Effector memory CD4-positive, alpha-beta T cell (primary cell): ENCODE results near the gene ITLN2.
"Not testable (repeated sequence)": the region's sequence is repeated elsewhere in the genome, so short reads cannot be mapped to it uniquely, and the experiment has no call there.

ENCODE experiments used
- DNase-seq, 3 donors: peaks; one replicate each; pipeline ENCODE4 v3.0.0-alpha.2; 2020
- H3K27ac ChIP-seq: 2 replicates; pipeline ENCODE4 v1.7.0; 2013; ENCODE audit warnings: mild to moderate bottlenecking, low read length, moderate library complexity; ENCODE audit not compliant: insufficient read depth, poor library complexity, severe bottlenecking
- H3K27me3 ChIP-seq: replicated peaks from 2 replicates; pipeline ENCODE4 v1.7.0; 2013; ENCODE audit warnings: mild to moderate bottlenecking, low read length; ENCODE audit not compliant: insufficient read depth, control insufficient read depth, poor library complexity, severe bottlenecking
- H3K36me3 ChIP-seq: 2 replicates; pipeline ENCODE4 v1.7.0; 2013; ENCODE audit warnings: mild to moderate bottlenecking, low read length, moderate library complexity; ENCODE audit not compliant: control insufficient read depth, insufficient read depth
- H3K4me1 ChIP-seq: 2 replicates; pipeline ENCODE4 v1.7.0; 2013; ENCODE audit warnings: low read length, mild to moderate bottlenecking; ENCODE audit not compliant: control insufficient read depth, insufficient read depth, poor library complexity, severe bottlenecking
- H3K4me3 ChIP-seq: 2 replicates; pipeline ENCODE4 v1.7.0; 2013; ENCODE audit warnings: low read length, low read depth, mild to moderate bottlenecking; ENCODE audit not compliant: insufficient read depth, poor library complexity, severe bottlenecking
- H3K9me3 ChIP-seq: 2 replicates; pipeline ENCODE4 v1.7.0; 2013; ENCODE audit warnings: mild to moderate bottlenecking, low read length, moderate library complexity; ENCODE audit not compliant: control insufficient read depth

The ITLN2 gene

GRCh38 chr1:160942926-160943325 is 11.7 kb downstream of the ITLN2 start:
- Histone ChIP-seq H3K27ac (no peak overlapping the region), H3K9me3 (no peaks in the 10 kb centered on the region), H3K36me3 (no peaks in the 10 kb centered on the region), H3K27me3 (no peaks in the 10 kb centered on the region), H3K4me1 (no peaks in the 10 kb centered on the region), H3K4me3 (no peak overlapping the region)
- no peak for DNase-seq

- H3K9me3 ChIP-seq, H3K4me1 ChIP-seq, H3K27ac ChIP-seq, H3K27me3 ChIP-seq, H3K36me3 ChIP-seq, H3K4me3 ChIP-seq, DNase-seq: not testable (repeated sequence)
These were observed 17.9 kb downstream of the ITLN2 start for GRCh38 chr1:160936666-160937065.

- DNase-seq: no peak
- H3K4me1 ChIP-seq: no peaks in the 10 kb centered on the region
- no peak overlapping the region for H3K27ac ChIP-seq
- no peaks in the 10 kb centered on the region for H3K36me3 ChIP-seq
- no peak overlapping the region for H3K4me3 ChIP-seq
- no peaks in the 10 kb centered on the region for H3K27me3 ChIP-seq
- no peaks in the 10 kb centered on the region for H3K9me3 ChIP-seq
These were observed 18.9 kb downstream of the ITLN2 start for GRCh38 chr1:160935527-160936258.

DNA sequence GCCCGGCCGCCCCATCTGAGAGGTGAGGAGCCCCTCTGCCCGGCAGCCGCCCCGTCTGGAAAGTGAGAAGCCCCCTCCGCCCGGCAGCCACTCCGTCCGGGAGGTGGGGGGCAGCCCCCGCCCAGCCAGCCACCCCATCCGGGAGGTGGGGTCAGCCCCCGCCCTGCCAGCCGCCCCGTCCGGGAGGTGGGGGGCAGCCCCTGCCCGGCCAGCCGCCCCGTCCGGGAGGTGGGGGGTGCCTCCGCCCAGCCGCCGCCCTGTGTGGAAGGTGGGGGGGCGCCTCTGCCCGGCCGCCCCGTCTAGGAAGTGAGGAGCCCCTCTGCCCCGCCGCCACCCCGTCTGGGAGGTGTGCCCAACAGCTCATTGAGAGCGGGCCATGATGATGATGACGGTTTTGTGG is 21.3 kb downstream of the ITLN2 start:
- H3K36me3 ChIP-seq, H3K27ac ChIP-seq, H3K27me3 ChIP-seq, DNase-seq, H3K4me3 ChIP-seq, H3K9me3 ChIP-seq, H3K4me1 ChIP-seq: not testable (repeated sequence)

DNA sequence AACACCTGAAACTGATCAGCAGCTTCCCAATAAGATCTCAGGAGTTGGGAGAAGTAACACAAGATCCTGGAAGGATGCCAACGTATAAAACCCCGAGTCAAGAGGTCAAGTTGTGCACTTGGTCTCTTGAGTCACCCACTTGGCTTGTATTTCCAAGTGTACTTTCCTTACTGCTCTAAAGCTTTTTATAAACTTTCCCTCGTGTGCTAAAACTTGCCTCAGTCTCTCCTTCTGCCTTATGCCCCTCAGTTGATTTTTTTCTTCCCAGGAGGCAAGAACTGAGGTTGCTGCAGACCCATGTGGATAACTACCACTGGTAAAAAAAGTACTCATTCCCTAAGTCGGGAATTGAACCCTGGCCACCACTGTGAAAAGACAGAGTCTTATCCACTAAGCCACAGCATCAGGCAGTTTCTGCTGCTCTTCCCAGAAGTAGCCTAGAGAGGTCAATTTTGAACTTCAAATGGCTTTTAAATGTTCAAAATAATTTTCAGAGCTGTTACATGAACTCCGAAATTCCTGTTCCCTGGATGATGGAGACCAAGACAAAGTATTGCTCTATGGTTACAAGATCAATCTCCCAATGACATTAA is 28.9 kb downstream of the ITLN2 start:
- Histone ChIP-seq H3K4me3 (no peak overlapping the region), H3K36me3 (no peaks in the 10 kb centered on the region), H3K4me1 (no peaks in the 10 kb centered on the region), H3K9me3 (no peaks in the 10 kb centered on the region), H3K27me3 (no peaks in the 10 kb centered on the region), H3K27ac (no peak overlapping the region)
- DNase-seq: no peak

DNA sequence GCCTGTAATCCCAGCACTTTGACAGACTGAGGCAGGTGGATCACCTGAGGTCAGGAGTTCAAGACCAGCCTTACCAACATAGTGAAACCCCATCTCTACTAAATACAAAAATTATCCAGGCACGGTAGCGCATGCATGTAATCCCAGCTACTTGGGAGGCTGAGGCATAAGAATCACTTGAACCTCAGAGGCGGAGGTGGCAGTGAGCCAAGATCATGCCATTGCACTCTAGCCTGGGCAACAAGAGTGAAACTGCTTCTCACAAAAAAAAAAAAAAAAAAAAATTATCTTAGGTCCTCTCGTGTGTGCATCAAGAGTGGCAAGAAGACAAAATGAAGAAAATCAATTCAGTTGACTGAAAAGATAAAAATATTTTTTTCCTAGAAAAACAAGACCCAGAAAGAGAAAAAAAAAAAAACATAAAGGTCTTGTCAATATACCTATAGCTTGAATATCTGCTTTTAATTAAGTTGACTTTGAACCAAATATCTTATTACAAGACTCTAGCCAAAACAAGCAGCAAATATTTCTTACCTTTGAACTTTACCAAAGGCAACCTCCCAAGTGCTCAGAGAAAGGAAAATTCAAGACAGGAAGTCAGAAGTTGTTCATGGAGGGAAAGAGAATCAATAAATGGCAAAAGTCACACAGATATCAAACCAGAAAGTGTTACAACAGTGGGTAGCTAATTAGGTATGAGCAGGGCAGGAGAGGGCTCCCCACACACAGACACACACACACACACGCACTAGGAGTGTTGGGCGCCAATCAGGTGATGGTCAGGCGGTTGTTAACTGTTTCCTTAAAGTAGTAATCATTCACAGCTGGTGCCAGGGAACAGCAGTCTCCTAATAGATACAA is 29.6 kb downstream of the ITLN2 start:
- H3K9me3 ChIP-seq: no peaks in the 10 kb centered on the region
- no peaks in the 10 kb centered on the region for H3K4me1 ChIP-seq
- H3K36me3 ChIP-seq: no peaks in the 10 kb centered on the region
- H3K27me3 ChIP-seq: no peaks in the 10 kb centered on the region
- H3K27ac ChIP-seq: no peak overlapping the region
- no peak overlapping the region for H3K4me3 ChIP-seq
- DNase-seq: no peak

- Histone ChIP-seq H3K9me3 (no peaks in the 10 kb centered on the region), H3K36me3 (no peaks in the 10 kb centered on the region), H3K4me3 (no peak overlapping the region), H3K27me3 (no peaks in the 10 kb centered on the region), H3K4me1 (no peaks in the 10 kb centered on the region), H3K27ac (no peak overlapping the region)
- DNase-seq: no peak
These were observed 37.9 kb downstream of the ITLN2 start for GRCh38 chr1:160916666-160917065.

DNA sequence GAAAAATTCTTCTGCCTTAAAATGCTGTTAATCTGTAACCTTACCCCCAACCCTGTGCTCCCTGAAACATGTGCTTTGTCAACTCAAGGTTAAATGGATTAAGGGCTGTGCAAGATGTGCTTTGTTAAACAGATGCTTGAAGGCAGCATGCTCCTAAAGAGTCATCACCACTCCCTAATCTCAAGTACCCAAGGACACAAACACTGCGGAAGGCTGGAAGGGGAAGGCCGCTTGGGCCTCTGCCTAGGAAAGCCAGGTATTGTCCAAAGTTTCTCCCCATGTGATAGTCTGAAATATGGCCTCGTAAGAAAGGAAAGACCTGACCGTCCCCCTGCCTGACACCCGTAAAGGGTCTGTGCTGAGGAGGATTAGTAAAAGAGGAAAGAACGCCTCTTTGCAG is 41.4 kb downstream of the ITLN2 start:
- DNase-seq, H3K4me3 ChIP-seq, H3K9me3 ChIP-seq, H3K36me3 ChIP-seq, H3K27ac ChIP-seq, H3K4me1 ChIP-seq, H3K27me3 ChIP-seq: not testable (repeated sequence)

- no peaks in the 10 kb centered on the region for H3K9me3 ChIP-seq
These were observed 42.7 kb downstream of the ITLN2 start for GRCh38 chr1:160911925-160912324.

GRCh38 chr1:160911441-160911840 is 43.2 kb downstream of the ITLN2 start:
- no peaks in the 10 kb centered on the region for H3K27me3 ChIP-seq
- no peak overlapping the region for H3K27ac ChIP-seq
- H3K36me3 ChIP-seq: no peaks in the 10 kb centered on the region
- H3K9me3 ChIP-seq: no peaks in the 10 kb centered on the region
- DNase-seq: no peak
- no peak overlapping the region for H3K4me3 ChIP-seq
- H3K4me1 ChIP-seq: no peaks in the 10 kb centered on the region

More at GRCh38 chr1:160911925-160912324, 42.7 kb downstream of the ITLN2 start:
- no peaks in the 10 kb centered on the region for H3K36me3 ChIP-seq
- H3K4me3 ChIP-seq: no peak overlapping the region
- H3K27me3 ChIP-seq: no peaks in the 10 kb centered on the region
- H3K27ac ChIP-seq: no peak overlapping the region
- DNase-seq: no peak
- H3K4me1 ChIP-seq: no peaks in the 10 kb centered on the region
